Astrocyte of the hippocampus (primary cell): Measurements from ENCODE around the gene SRXN1.
A peak's percentile ranks its signal among the peaks of the same experiment; 100 is the strongest.
"Not testable (repeated sequence)": the region's sequence is repeated elsewhere in the genome, so short reads cannot be mapped to it uniquely, and the experiment has no call there.

Experiments
- DNase-seq: peaks from one replicate; pipeline ENCODE4 v3.0.0; 2011; ENCODE audit warnings: low read depth, low spot score

The SRXN1 gene

GRCh38 chr20:653110-653589, at the start of gene SRXN1:
Gene SRXN1, minus strand, starts transcription at chr20:653200. Its CDS starts 15 bp downstream, at chr20:653185.
- DNase-seq: peak; percentile 97

DNA sequence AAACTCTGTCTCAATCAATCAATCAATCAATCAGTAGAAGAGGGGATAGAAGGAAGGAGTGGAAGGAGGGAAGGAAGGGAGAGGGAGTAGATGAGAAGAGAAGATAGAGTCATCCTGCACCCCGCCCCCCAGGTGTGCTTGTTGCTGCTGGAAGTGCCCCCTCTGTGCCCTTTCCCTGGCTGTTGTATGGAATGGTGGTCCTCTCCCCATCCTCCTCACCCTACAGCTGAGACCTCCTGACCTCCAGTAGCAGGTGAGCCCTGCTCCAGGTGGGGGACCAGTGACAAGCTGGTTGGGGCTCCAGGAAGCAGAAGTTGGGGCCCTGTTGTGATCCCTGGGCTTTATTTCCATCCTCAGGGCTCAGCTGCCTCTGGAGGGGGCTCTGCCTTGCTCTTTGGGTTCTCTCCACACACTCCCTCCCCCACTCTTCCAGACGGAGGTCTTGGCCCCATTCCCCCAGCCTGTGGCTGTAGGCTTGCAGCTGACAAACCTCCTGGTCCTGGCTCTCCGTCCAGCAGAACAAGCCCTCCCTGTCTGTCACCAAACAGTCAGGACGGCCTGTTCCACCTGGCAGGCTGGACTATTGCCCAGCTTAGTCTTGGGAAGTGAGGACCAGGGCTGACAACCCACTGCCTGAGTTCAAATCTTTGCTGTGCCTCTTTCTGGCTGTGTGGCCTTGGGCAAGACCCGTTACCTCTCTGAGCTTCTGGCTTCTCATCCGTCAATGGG, 48.6 kb upstream of the SRXN1 start:
- no peak for DNase-seq

GRCh38 chr20:699811-700338, 46.9 kb upstream of the SRXN1 start:
- no peak for DNase-seq

GRCh38 chr20:699342-699741, 46.3 kb upstream of the SRXN1 start:
- DNase-seq: no peak

DNA sequence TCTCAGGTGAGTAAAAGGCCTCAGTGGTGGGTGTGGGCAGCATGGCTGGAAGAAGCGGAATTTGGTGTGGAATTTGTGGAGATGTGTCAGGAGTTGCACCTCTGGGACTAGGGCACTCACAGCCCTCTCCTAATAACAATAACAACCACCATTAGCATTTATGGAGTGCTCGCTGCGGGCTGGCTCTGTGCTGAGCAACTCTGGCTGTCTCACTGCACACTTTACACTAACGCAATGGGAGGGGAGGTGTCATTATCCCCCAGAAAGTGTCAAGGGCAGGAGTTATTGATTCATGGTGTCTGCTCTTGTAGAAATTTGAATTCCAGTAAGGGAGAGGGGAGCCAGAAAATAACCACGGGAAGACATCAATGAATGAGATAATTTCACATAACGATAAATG, 45.3 kb upstream of the SRXN1 start:
- no peak for DNase-seq

DNA sequence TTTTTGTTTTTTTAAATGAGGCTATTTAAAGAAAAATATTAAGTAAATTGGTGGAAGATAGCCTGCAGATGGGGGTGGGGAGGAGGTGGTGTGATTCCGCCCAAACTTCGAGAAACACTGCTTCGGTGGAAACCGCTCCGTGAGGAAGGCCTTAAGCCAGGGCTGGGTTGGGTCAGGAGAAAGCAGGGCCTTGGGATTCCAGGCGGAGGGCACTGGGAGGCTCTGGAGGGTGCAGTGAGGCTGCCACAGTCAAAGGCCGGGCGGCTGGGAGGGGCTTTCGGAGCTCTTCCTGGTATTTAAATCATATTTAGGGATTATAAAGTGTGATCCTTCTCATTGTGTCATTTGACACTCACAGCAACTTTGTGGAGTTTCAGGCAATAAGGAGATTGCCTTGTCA, 44.8 kb upstream of the SRXN1 start:
- no peak for DNase-seq

DNA sequence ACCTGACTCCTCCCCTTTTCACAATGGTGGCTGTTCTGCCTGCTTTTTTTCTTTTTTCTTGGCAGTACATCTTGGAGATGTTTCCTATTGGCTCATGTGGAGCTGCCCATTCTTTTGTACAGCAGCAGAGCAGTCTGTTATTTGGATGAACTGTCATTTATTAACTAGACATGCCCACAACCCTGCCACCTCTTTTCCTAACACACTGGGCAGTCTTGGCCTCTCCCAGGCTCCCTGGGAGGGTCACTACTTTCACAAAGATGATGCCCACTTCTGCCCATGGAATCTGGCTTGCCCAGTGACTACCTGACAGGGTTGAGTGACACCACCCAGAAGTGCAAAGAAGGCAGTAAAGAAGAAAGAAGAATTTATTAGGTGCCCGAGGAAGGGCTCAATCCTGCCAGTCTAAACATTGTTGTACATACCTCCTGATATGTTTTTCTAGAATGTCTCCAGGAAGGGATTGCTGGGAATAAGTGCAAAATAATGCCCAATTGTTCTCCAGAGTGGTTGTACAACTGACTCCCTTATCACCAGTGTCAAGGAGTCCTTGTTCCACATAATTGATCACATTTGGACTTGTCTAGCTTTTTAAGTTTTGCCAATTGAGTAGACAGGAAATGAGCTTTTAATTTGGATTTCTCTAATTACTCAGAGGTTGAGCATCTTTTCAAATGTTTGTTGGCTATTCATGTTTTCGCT, 42.3 kb upstream of the SRXN1 start:
- DNase-seq: no peak

GRCh38 chr20:694496-694895, 41.5 kb upstream of the SRXN1 start:
- DNase-seq: no peak

GRCh38 chr20:693786-694185, 40.8 kb upstream of the SRXN1 start:
- not testable (repeated sequence) for DNase-seq

- DNase-seq: no peak
These were observed 39.0 kb upstream of the SRXN1 start for GRCh38 chr20:692044-692443.

- DNase-seq: no peak
These were observed 36.9 kb upstream of the SRXN1 start for GRCh38 chr20:689947-690346.

GRCh38 chr20:689348-689747, 36.3 kb upstream of the SRXN1 start:
- DNase-seq: no peak

DNA sequence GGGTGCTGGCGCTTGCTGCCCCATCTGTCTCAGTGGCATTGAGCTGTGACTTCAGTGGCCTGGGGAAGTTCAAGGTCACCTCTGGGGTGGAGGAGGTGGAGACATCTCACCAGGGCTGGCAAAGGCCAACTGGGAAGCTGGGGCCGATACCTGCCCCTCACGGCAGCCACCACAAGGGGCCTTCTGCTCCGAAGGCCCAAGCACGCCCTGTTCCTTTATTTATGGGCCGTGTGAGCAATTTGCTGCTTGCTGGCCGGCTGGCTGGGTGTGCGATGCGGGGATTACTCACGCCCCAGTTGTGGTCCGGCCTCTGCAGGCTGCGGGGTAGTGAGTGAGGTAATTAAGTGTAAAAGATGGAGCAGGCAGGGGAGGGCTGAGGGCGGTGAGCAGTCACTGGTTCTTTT, 35.8 kb upstream of the SRXN1 start:
- DNase-seq: peak; percentile 73

- no peak for DNase-seq
These were observed 34.6 kb upstream of the SRXN1 start for GRCh38 chr20:687468-688203.

- no peak for DNase-seq
These were observed 31.8 kb upstream of the SRXN1 start for GRCh38 chr20:684676-685319.

DNA sequence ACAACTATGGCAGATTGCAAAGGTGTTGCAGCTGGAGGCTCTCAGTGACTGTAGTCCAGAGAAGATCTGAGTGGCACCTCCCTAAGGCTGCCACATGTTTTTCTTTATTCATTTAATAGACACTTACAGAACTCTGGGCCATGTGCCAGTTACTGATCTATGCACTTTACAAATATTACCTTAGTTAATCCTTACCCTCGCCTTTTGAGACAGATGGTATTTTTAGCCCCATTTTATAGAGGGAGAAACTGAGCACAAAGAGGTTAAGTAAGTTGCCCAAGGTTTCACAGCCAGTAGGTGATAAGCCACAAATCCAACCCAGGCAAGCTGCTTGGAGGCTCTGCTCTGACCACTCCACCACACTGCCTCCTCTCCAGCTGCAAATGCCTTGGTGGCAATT, 29.1 kb upstream of the SRXN1 start:
- no peak for DNase-seq

- no peak for DNase-seq
These were observed 27.7 kb upstream of the SRXN1 start for GRCh38 chr20:680638-681187.

DNA sequence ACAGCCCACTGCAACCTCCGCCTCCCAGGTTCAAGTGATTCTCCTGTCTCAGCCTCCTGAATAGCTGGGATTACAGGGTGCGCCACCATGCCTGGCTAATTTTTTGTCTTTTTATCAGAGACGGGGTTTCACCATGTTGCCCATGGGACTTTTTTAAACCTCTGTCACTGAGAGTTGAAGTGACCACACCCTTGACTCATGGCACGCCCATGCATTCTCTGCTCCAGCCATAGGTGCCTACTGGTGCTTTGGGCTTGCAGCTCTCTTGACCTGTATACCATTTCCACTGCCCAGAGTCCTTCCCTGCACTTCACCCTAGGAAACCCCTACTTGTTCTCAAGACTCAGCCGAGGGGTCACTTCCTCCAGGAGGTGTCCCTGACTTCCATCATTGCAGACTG, 25.0 kb upstream of the SRXN1 start:
- DNase-seq: no peak

- DNase-seq: no peak
These were observed 24.0 kb upstream of the SRXN1 start for GRCh38 chr20:676967-677366.

DNA sequence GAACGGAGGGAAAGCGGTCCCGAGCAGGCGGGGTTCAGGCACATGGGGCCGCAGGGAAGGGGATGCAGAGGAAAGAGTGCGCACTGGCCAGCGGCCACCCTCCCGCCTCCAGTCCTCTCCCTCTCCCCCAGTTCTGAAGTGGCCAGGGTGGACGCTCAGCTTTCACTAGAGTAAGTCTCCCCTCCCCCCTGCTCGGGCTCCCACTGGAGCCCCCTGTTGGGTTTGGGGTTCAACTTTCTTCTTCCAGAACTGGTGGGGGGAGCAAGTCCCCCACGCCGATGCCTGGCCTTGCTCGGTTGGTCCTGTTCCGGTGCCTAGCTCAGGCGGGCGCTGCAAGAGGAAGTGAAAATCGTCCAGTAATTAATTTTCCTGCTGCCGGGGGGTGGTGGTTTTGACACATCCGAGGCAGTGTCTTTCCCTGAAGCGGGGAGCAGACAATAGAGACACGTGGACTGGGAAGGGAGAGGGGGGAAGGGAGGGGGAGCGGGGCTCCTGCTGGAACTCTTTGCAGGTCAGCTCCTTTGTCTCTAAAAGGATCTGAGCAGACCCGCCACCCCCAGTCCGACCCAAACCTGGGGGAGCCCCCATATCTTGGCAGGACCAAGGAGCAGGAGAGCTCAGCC, 23.4 kb upstream of the SRXN1 start:
- DNase-seq: no peak
